Motor neuron (in vitro differentiated cells): ENCODE data around the gene FIBCD1. TPM values are rescaled to one million over a fixed set of nuclear protein-coding genes. Genes with fewer than 3 reads are reported as not detected.
A peak's percentile ranks its signal among the peaks of the same experiment; 100 is the strongest.

Experiments
- ATAC-seq, 8 experiments: fragments of 200-7000 bp; cut with Tn5 transposase; replicated peaks in 6 of 8; 2 replicates each; pipeline ENCODE4 v1.8.0; 2021; ENCODE audit warnings: mild to moderate bottlenecking in 8 of 8, moderate library complexity in 8 of 8
- H3K27ac ChIP-seq, 2 donors: fragments of 250-450 bp; sonication (Bioruptor Pico); 2 replicates each; pipeline ENCODE4 v1.9.0; 2021; ENCODE audit warnings: antibody characterized with exemption in 2 of 2, mild to moderate bottlenecking in 2 of 2, moderate library complexity in 1 of 2
- H3K4me1 ChIP-seq, 2 donors: fragments of 250-450 bp; sonication (Bioruptor Pico); replicated peaks in 1 of 2; 2 replicates each; pipeline ENCODE4 v1.6.1; 2021; ENCODE audit warnings: antibody characterized with exemption in 2 of 2, mild to moderate bottlenecking in 2 of 2, moderate library complexity in 1 of 2
- H3K4me3 ChIP-seq, 5 donors: fragments of 250-450 bp; sonication (Bioruptor Pico); 2 replicates each; pipeline ENCODE4 v1.9.0; 2021; ENCODE audit warnings: antibody characterized with exemption in 5 of 5, mild to moderate bottlenecking in 5 of 5, moderate library complexity in 4 of 5
- WGBS, 10 experiments: fragments of 450-650 bp; shearing (Covaris generic); methylation state at CpG; one replicate each; pipeline ENCODE4 v1.0.0; 2022; 5-methylcytosine and 5-hydroxymethylcytosine counted together
- in situ Hi-C, 9 experiments: fragments of 400-800 bp; cut with MboI; loops; one replicate each; pipeline ENCODE4 v1.15.0; 2021; ENCODE audit warnings: low sequenced_read_pairs in 9 of 9, low pct_unique_long_range_greater_than_20kb in 2 of 9; ENCODE audit not compliant: unreplicated experiment in 9 of 9
- total RNA-seq, 8 experiments: library from RNA; unstranded; fragments of 300-600 nt; gene quantifications; 2 replicates each; pipeline versions ENCODE4 v1.2.3 to v1.2.4, GENCODE V29; 2022

The FIBCD1 gene
- total RNA-seq, 8 experiments from 2014 or later = 0.40 to 2.4 (median 0.54) TPM

DNA sequence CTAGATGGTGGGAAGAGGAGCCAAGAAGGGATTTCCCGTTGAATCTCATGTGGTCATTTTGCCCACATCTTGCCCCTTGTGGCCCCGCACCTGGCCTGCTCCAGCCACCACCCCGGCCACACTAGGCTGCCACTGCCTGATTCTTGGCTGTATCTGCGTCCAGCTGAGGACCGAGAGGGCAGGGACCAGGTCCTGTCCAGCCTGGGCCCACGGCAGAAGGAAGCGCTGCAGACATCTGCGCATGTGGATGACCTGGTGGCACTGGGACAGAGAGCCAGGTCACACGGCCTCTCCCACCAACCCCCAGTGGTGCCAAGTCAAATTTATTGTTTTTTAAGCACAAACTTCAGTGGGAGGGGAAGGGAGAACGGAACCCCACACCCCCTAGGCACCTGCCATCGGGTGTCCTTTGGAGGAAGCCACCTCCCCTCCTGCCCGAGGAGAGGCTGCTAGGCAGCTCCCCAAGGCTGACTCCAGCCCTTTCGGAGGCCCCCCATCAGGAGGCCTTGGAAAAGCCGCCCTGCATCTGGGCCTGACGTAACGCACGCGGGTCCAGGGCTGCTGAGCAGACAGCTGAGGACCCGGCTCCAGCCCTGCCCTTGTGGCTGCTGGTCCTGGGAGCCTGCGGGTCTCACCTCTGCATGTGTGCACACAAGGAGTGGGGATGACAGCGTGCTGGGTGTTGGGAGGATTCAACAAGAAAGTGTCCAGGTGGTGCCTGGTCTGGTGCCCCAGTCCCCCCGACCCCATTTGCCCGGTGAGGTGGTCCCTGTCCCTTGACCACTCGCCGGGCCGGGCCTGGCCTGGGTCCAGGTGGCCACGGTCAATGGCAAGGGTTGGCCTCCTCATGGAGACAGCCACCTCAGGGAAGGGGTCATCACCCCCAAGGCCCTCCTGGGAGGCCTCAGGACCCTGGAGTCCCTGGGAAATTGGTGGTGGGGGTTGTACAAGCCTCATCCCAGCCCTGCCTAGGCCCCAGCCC lies 36.6 kb downstream of the FIBCD1 start:
- peak in 5 of 8 experiments; percentile 5 to 36 (median 25) for ATAC-seq
- in situ Hi-C loops = no loop called here
- H3K27ac ChIP-seq = peak overlapping the region; percentile 58 to 73
- peaks cover 13 to 17% of the 10 kb centered on the region in 2 donors for H3K4me1 ChIP-seq
- no peak overlapping the region for H3K4me3 ChIP-seq
- WGBS, 10 experiments = 26 to 90% (median 84%) methylated on average over 2 to 7 of the region's 27 CpGs; no CpG with 5 or more reads in 6 of the 10 experiments

- WGBS, 10 experiments = 100% methylated on average over 1 of the region's 17 CpGs; no CpG with 5 or more reads in 9 of the 10 experiments
- Histone ChIP-seq H3K27ac (peak overlapping the region; percentile 38 to 73), H3K4me3 (no peak overlapping the region), H3K4me1 (peaks cover 13 to 15% of the 10 kb centered on the region in 2 donors)
- in situ Hi-C loops = no loop called here
- ATAC-seq = peak in 1 of 8 experiments; percentile 6
These were observed 37.4 kb downstream of the FIBCD1 start for GRCh38 chr9:130901498-130902203.

GRCh38 chr9:130900701-130901497 lies 38.1 kb downstream of the FIBCD1 start:
- in situ Hi-C loops = no loop called here
- H3K4me3 ChIP-seq = no peak overlapping the region
- WGBS, 10 experiments = 58 to 83% (median 66%) methylated on average over 1 to 5 of the region's 17 CpGs; no CpG with 5 or more reads in 6 of the 10 experiments
- peak overlapping the region; percentile 38 to 66 for H3K27ac ChIP-seq
- ATAC-seq = no peak
- H3K4me1 ChIP-seq = peaks cover 7 to 14% of the 10 kb centered on the region in 2 donors

DNA sequence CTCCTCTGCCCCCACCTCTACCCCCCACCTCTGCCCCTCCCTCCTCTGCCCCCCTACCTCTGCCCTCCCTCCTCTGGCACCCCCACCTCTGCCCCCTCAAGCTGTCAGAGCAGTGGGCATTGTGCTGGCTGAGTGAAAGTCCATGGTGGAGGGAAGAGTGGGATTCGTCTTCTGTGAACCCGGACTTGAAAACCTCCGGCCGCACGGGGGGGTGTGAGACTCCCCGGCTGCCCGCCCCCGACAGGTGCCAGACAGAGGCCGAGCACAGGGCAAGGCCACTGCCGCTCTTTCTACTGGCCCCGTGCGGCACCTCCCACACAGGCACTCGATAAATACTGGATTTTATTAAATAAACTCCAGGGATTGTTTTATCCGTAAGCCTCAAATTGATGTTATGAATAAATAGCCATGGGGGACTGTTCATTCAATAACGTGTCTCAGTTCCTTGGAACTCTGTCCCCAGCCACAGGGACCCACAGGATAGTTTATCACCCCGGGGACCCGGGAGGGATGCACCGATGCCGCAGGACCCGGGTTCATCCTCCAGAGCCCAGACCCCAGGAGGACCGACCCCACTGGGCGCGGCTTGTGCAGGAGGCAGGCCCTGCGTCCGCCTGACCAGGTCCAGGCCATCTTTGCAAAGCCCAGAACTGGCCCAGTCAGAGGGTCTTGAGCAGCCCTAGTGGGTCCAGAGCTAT lies 39.8 kb downstream of the FIBCD1 start:
- ATAC-seq = no peak
- in situ Hi-C loops = no loop called here
- Histone ChIP-seq H3K27ac (peak overlapping the region in 1 of 2 donors; percentile 66), H3K4me3 (no peak overlapping the region), H3K4me1 (peaks cover 14 to 20% of the 10 kb centered on the region in 2 donors)
- 0 to 100% (median 67%) methylated on average over 1 to 9 of the region's 25 CpGs; no CpG with 5 or more reads in 5 of the 10 experiments for WGBS, 10 experiments

- H3K4me3 ChIP-seq = no peak overlapping the region
- no peak for ATAC-seq
- H3K27ac ChIP-seq = peak overlapping the region in 1 of 2 donors; percentile 64
- in situ Hi-C loops = no loop called here
- no CpG with 5 or more reads among the region's 4 CpGs for WGBS, 10 experiments
- peaks cover 14 to 27% of the 10 kb centered on the region in 2 donors for H3K4me1 ChIP-seq
These were observed 40.5 kb downstream of the FIBCD1 start for GRCh38 chr9:130898552-130898852.

GRCh38 chr9:130897848-130898551 lies 41.0 kb downstream of the FIBCD1 start:
- H3K4me3 ChIP-seq = no peak overlapping the region
- ATAC-seq = peak in 1 of 8 experiments; percentile 3
- H3K27ac ChIP-seq = peak overlapping the region in 1 of 2 donors; percentile 64
- in situ Hi-C loops = no loop called here
- 18 to 100% (median 97%) methylated on average over 2 to 6 of the region's 29 CpGs; no CpG with 5 or more reads in 7 of the 10 experiments for WGBS, 10 experiments
- peaks cover 17 to 32% of the 10 kb centered on the region in 2 donors for H3K4me1 ChIP-seq

DNA sequence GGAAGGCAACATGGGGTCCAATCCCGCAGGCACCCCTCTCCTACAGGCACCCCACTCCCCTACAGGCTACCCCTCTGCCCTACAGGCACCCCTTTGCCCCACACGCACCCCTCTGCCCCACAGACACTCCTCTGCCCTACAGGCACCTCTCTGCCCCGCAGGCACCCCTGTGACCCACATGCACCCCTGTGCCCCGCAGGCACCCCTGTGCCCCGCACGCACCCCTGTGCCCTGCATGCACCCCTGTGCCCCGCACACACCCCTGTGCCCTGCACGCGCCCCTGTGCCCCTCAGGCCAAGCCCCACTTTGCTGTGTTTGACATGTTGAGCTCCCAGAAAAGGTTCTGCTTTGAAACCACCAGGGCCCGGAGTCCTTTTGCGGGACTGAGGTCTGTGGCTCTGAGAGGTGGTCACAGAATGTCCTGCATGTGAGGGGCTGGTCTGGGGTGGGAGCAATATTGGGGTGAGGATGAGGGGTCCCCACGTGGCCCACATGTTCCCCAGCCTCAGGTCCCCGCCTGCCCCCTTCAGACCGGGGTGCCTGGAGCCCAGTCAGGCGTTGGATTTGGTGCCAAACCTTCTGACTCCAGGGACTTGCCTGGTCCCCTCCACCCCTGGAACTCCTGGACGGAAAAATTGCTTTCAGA lies 41.8 kb downstream of the FIBCD1 start:
- WGBS, 10 experiments = no CpG with 5 or more reads among the region's 16 CpGs
- in situ Hi-C loops = no loop called here
- H3K4me1 ChIP-seq = peaks cover 18 to 34% of the 10 kb centered on the region in 2 donors

DNA sequence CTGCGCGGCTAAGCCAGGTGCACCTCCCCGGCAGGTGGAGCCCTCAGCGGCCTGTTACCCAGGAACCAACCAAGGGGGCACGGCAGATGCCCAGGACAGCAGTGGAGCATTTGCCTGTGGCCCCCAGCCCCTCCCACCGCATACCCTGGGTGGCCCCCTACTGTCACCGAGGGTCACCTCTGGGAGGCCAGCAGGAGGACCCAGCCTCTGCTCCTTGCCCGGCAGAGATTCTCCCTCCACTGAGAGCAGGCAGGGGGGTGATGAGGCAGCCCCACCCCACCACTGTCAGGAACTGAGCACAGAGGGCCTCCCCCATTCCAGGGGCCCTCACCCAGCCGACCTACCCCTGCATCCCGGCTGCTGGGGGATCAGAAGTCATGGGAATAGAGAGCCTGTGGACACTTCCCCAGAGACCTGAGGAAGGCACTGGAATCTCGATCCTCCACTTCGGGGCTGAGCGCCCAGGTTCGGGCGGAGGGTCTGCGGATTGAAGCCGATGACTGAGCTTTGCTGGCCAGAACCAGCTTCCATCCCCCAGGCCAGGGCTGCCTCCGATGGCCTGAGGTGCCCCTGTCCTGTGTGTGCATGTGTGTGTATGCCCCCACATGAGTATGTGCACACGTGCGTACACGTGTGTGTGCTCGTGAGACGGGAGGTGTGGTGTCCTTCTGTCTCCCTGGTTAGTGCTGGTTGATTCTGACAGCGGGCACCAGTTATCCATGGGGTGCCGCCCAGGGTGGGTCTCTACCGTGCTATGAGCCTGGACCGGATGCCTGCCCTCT lies 42.6 kb downstream of the FIBCD1 start, which contains the start of gene QRFP:
Gene QRFP (minus strand): TSS at position 580 of the 782 bp plus-strand sequence. CDS start 2,974 bp downstream, outside the sequence.
- WGBS, 10 experiments = 78 to 82% methylated on average over 6 to 9 of the region's 27 CpGs; no CpG with 5 or more reads in 8 of the 10 experiments
- in situ Hi-C loops = no loop called here
- peaks cover 23 to 41% of the 10 kb centered on the region in 2 donors for H3K4me1 ChIP-seq
- no peak within 1 kb of the TSS for H3K4me3 ChIP-seq
- peak in 1 of 8 experiments; percentile 4 for ATAC-seq
- peak within 1 kb of the TSS in 1 of 2 donors; percentile 64 for H3K27ac ChIP-seq

More for the DNA sequence above, 41.8 kb downstream of the FIBCD1 start:
- peak overlapping the region in 1 of 2 donors; percentile 64 for H3K27ac ChIP-seq
- peak in 1 of 8 experiments; percentile 1 for ATAC-seq
- no peak overlapping the region for H3K4me3 ChIP-seq

- WGBS, 10 experiments = 75 to 100% (median 90%) methylated on average over 1 to 2 of the region's 24 CpGs; no CpG with 5 or more reads in 7 of the 10 experiments
- Histone ChIP-seq H3K27ac (peak overlapping the region in 1 of 2 donors; percentile 64), H3K4me3 (no peak overlapping the region), H3K4me1 (peaks cover 27 to 48% of the 10 kb centered on the region in 2 donors)
- in situ Hi-C loops = no loop called here
- peak in 4 of 8 experiments; percentile 2 to 41 (median 11) for ATAC-seq
These were observed 43.4 kb downstream of the FIBCD1 start for GRCh38 chr9:130895481-130896232.

- WGBS, 10 experiments = 90% methylated on average over 2 to 4 of the region's 9 CpGs; no CpG with 5 or more reads in 8 of the 10 experiments
- Histone ChIP-seq H3K4me1 (peaks cover 27 to 50% of the 10 kb centered on the region in 2 donors), H3K4me3 (no peak overlapping the region), H3K27ac (peak overlapping the region in 1 of 2 donors; percentile 64)
- in situ Hi-C loops = no loop called here
- ATAC-seq = no peak
These were observed 44.0 kb downstream of the FIBCD1 start for GRCh38 chr9:130895038-130895437.
